ENCODE data around the gene STX16.

Gene STX16

GRCh38 chr20:58702859-58703648 lies 52.0 kb downstream of the STX16 start:
- H3K9me3 ChIP-seq (ENCODE audit: control insufficient read depth, low read length), result no peaks in the 10 kb centered on the region
- H3K4me1 ChIP-seq (ENCODE audit: control insufficient read depth, insufficient read depth, low read length), result peaks cover 22% of the 10 kb centered on the region
- peaks cover 35% of the 10 kb centered on the region for H3K36me3 ChIP-seq (ENCODE audit: control insufficient read depth, insufficient read depth, low read length, severe bottlenecking)
- no peaks in the 10 kb centered on the region for H3K27me3 ChIP-seq (replicated peaks; ENCODE audit: control insufficient read depth, insufficient read depth, low read length)
- H3K4me3 ChIP-seq (ENCODE audit: low read length), result no peak overlapping the region
- no peak for DNase-seq (ENCODE audit: low read depth)
- no peak overlapping the region for H3K9ac ChIP-seq (ENCODE audit: low read length)

- Histone ChIP-seq H3K9ac (ENCODE audit: low read length) (no peak overlapping the region), H3K36me3 (ENCODE audit: control insufficient read depth, insufficient read depth, low read length, severe bottlenecking) (peaks cover 35% of the 10 kb centered on the region), H3K4me1 (ENCODE audit: control insufficient read depth, insufficient read depth, low read length) (peaks cover 21% of the 10 kb centered on the region), H3K27me3 (replicated peaks; ENCODE audit: control insufficient read depth, insufficient read depth, low read length) (no peaks in the 10 kb centered on the region), H3K9me3 (ENCODE audit: control insufficient read depth, low read length) (no peaks in the 10 kb centered on the region), H3K4me3 (ENCODE audit: low read length) (no peak overlapping the region)
- no peak for DNase-seq (ENCODE audit: low read depth)
Measured at GRCh38 chr20:58703765-58704371, 52.8 kb downstream of the STX16 start.

DNA sequence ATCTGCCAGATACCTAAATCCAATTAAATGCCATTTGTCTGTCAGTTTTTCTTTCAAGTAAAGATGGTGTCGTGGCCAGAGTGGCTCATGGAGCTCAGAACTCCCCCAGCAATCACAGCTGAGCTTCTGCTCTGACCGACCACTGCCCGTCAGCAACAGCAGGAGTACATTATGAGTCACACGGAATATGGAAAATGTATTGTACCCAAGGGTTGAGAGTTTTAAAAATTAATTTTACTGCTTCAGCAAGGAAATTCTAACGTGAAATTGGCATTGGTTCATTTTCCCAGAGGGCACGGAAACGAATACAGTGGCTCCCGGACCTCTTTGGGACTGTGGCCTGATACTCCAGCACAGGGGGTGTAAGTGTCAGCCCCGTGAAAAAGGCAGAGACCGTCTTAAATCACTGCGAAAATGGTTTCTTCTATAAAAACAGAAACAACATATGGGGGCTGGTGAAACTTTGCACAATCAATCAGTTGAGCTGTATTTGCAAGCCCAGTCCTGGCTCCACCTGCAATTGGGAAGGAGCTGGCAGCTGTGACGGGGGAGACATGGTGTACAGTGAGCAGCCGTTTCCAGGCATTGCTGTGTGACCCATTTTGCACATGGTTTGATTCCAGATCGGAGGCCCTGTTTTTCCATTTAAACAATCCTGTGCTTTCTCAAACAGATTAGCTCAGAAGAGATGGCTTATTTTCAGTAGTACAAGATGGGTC lies 54.3 kb downstream of the STX16 start:
- Histone ChIP-seq H3K9ac (ENCODE audit: low read length) (no peak overlapping the region), H3K36me3 (ENCODE audit: control insufficient read depth, insufficient read depth, low read length, severe bottlenecking) (peaks cover 35% of the 10 kb centered on the region), H3K4me3 (ENCODE audit: low read length) (no peak overlapping the region), H3K4me1 (ENCODE audit: control insufficient read depth, insufficient read depth, low read length) (peaks cover 6% of the 10 kb centered on the region), H3K9me3 (ENCODE audit: control insufficient read depth, low read length) (no peaks in the 10 kb centered on the region), H3K27me3 (replicated peaks; ENCODE audit: control insufficient read depth, insufficient read depth, low read length) (no peaks in the 10 kb centered on the region)
- DNase-seq (ENCODE audit: low read depth), result no peak

DNA sequence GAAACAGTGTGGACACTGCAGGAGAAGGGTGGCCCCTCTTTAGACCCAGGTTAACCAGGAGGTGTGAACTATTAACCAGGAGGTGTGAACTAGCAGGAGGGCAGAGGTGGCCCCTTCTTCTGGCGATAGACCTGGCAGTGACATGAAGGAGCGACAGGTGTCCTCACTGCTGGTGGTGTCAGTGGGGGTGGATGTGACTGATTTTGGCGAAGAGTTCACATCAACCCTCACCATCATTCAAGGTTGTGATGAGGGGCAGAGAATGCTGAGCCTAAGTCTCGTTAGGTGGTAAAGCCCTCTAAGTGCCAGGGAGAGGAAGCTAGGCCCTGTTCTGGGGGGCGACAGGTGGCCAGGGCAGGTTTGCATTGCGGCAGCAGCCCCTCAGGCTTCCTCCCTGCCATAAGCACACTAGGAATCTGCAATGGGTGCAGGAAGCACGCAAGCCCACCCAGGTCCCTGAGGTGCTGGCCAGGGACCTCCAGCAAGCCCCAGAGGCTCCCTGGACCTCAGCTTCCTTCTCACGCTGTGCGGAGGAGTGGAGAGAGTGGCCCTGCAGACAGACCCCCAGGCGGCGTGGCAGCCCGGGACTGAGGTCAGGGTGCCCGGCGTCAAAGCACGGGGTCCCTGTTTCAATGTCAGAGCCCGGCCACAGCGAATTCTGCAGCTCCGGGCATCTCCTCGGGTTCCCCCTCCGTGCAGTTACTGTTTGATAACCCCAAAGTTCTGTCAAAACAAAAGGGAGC lies 55.2 kb downstream of the STX16 start:
- Histone ChIP-seq H3K27me3 (replicated peaks; ENCODE audit: control insufficient read depth, insufficient read depth, low read length) (no peaks in the 10 kb centered on the region), H3K4me3 (ENCODE audit: low read length) (no peak overlapping the region), H3K9me3 (ENCODE audit: control insufficient read depth, low read length) (no peaks in the 10 kb centered on the region), H3K9ac (ENCODE audit: low read length) (no peak overlapping the region), H3K36me3 (ENCODE audit: control insufficient read depth, insufficient read depth, low read length, severe bottlenecking) (peaks cover 35% of the 10 kb centered on the region), H3K4me1 (ENCODE audit: control insufficient read depth, insufficient read depth, low read length) (no peaks in the 10 kb centered on the region)
- DNase-seq (ENCODE audit: low read depth), result no peak

DNA sequence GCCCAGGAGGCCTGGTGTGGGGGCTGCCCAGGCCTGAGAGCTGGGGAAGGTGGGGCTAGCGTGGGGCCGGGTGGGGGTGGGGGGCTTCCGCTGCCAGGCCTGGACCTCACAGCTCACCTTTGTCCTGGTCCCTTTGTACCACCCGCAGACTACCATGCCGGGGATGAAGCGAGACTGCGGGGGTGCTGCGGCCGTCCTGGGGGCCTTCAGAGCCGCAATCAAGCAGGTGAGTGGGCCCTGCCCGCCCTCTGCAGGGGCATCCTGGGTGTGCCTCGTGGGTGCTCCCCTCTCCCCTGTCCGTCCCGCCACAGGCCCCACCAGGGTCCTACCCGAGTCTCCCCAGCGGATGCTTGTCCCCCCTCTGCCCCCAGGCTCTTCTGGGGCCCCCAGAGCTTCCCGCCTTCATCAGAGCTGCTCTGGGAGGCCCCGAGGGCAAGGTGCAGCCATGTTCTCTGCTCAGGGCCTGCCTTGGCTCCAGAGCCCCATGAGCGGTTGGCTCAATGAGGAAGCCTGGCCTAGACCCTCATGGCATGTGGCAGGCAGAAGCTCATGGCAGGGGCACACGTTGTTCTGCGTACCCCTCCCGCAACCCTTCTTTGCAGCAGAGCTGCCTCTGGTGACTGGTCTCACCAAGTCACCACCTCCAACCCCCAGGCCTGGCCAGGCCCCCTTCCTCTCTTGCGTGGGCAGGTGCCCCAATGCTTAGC lies 56.0 kb downstream of the STX16 start:
- H3K4me3 ChIP-seq (ENCODE audit: low read length), result no peak overlapping the region
- no peaks in the 10 kb centered on the region for H3K9me3 ChIP-seq (ENCODE audit: control insufficient read depth, low read length)
- no peaks in the 10 kb centered on the region for H3K4me1 ChIP-seq (ENCODE audit: control insufficient read depth, insufficient read depth, low read length)
- peaks cover 29% of the 10 kb centered on the region for H3K36me3 ChIP-seq (ENCODE audit: control insufficient read depth, insufficient read depth, low read length, severe bottlenecking)
- no peak for DNase-seq (ENCODE audit: low read depth)
- H3K9ac ChIP-seq (ENCODE audit: low read length), result no peak overlapping the region
- no peaks in the 10 kb centered on the region for H3K27me3 ChIP-seq (replicated peaks; ENCODE audit: control insufficient read depth, insufficient read depth, low read length)

DNA sequence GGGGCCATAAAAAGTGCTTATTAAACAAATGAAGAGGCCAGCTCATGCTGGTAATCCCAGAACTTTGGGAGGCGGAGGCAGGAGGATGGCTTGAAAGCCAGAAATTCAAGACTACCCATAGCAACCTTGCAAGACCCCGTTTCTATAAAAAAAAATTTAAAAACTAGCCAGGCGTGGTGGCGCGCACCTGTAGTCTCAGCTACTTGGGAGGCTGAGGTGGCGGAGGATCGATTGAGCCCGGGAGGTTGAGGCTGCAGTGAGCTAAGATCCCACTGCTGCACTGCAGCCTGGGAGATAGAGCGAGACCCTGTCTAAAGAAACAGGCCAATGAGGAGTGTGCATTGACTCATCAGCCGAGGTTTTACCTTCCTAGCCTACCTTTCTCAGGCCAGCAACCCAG lies 56.7 kb downstream of the STX16 start:
- Histone ChIP-seq H3K9ac (ENCODE audit: low read length) (no peak overlapping the region), H3K36me3 (ENCODE audit: control insufficient read depth, insufficient read depth, low read length, severe bottlenecking) (peaks cover 23% of the 10 kb centered on the region), H3K9me3 (ENCODE audit: control insufficient read depth, low read length) (no peaks in the 10 kb centered on the region), H3K4me3 (ENCODE audit: low read length) (no peak overlapping the region), H3K4me1 (ENCODE audit: control insufficient read depth, insufficient read depth, low read length) (no peaks in the 10 kb centered on the region), H3K27me3 (replicated peaks; ENCODE audit: control insufficient read depth, insufficient read depth, low read length) (no peaks in the 10 kb centered on the region)
- DNase-seq (ENCODE audit: low read depth), result no peak

DNA sequence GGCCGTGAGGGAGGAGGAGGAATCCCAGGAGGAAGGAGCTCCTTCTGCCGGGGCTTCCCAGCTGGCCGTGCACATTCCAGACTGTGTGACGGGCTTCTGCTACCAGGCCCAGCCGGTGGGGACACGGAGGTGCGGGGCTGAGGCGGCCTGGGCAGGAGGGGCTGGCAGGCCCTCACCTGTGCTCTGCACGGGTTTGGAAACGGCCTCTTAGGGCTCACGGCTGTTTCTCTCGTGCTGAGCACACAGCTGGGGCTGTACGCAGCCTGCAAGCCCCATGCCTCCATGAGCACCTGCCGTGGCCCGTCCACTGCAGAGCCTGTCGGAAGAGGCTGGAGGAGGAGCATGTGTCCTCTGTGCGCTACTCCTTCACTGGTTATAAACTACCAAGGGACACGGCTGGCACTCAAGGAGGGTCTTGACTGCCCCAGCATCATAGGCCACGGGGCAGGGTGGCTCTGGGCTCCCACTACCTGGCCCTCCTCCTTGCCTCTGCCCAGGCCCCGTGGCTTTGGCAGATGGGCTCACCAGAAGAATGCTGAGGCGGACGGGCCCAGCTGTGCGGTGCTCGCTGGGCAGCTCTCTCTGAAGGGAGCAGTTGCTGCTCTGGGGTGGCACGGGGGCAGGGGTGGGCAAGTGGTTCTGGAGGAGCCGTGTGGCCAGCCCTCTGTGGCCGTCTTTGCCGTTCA lies 57.3 kb downstream of the STX16 start:
- no peak overlapping the region for H3K9ac ChIP-seq (ENCODE audit: low read length)
- H3K9me3 ChIP-seq (ENCODE audit: control insufficient read depth, low read length), result no peaks in the 10 kb centered on the region
- no peaks in the 10 kb centered on the region for H3K27me3 ChIP-seq (replicated peaks; ENCODE audit: control insufficient read depth, insufficient read depth, low read length)
- H3K36me3 ChIP-seq (ENCODE audit: control insufficient read depth, insufficient read depth, low read length, severe bottlenecking), result peaks cover 17% of the 10 kb centered on the region
- no peak overlapping the region for H3K4me3 ChIP-seq (ENCODE audit: low read length)
- H3K4me1 ChIP-seq (ENCODE audit: control insufficient read depth, insufficient read depth, low read length), result no peaks in the 10 kb centered on the region
- DNase-seq (ENCODE audit: low read depth), result no peak

GRCh38 chr20:58709013-58709702 lies 58.1 kb downstream of the STX16 start:
- no peak overlapping the region for H3K4me3 ChIP-seq (ENCODE audit: low read length)
- H3K4me1 ChIP-seq (ENCODE audit: control insufficient read depth, insufficient read depth, low read length), result no peaks in the 10 kb centered on the region
- H3K27me3 ChIP-seq (replicated peaks; ENCODE audit: control insufficient read depth, insufficient read depth, low read length), result no peaks in the 10 kb centered on the region
- DNase-seq (ENCODE audit: low read depth), result no peak
- H3K9ac ChIP-seq (ENCODE audit: low read length), result no peak overlapping the region
- no peaks in the 10 kb centered on the region for H3K9me3 ChIP-seq (ENCODE audit: control insufficient read depth, low read length)
- H3K36me3 ChIP-seq (ENCODE audit: control insufficient read depth, insufficient read depth, low read length, severe bottlenecking), result peaks cover 9% of the 10 kb centered on the region

- Histone ChIP-seq H3K9ac (ENCODE audit: low read length) (no peak overlapping the region), H3K27me3 (replicated peaks; ENCODE audit: control insufficient read depth, insufficient read depth, low read length) (no peaks in the 10 kb centered on the region), H3K9me3 (ENCODE audit: control insufficient read depth, low read length) (no peaks in the 10 kb centered on the region), H3K4me3 (ENCODE audit: low read length) (no peak overlapping the region), H3K36me3 (ENCODE audit: control insufficient read depth, insufficient read depth, low read length, severe bottlenecking) (peaks cover 4% of the 10 kb centered on the region), H3K4me1 (ENCODE audit: control insufficient read depth, insufficient read depth, low read length) (no peaks in the 10 kb centered on the region)
- no peak for DNase-seq (ENCODE audit: low read depth)
Measured at GRCh38 chr20:58709703-58710039, 58.6 kb downstream of the STX16 start.
